GM21737 (cell line): ENCODE data around the gene TTC23.
"Not testable (repeated sequence)": the region's sequence is repeated elsewhere in the genome, so short reads cannot be mapped to it uniquely, and the experiment has no call there.

Experiments used
- ATAC-seq: cut with Tn5 transposase; IDR thresholded peaks from one replicate; pipeline ENCODE4 v1.9.1; 2021; ENCODE audit warnings: mild to moderate bottlenecking, moderate library complexity; ENCODE audit not compliant: unreplicated experiment

The TTC23 gene

GRCh38 chr15:99201408-99202175 lies 47.8 kb downstream of the TTC23 start:
- ATAC-seq = no peak

GRCh38 chr15:99197856-99198255 lies 51.5 kb downstream of the TTC23 start:
- no peak for ATAC-seq

- ATAC-seq = not testable (repeated sequence)
Measured at GRCh38 chr15:99192181-99192580, 57.2 kb downstream of the TTC23 start.

GRCh38 chr15:99187936-99188335 lies 61.4 kb downstream of the TTC23 start:
- no peak for ATAC-seq

- ATAC-seq = no peak
Measured at GRCh38 chr15:99185414-99186130, 63.8 kb downstream of the TTC23 start.

- ATAC-seq = no peak
Measured at GRCh38 chr15:99182791-99183190, 66.6 kb downstream of the TTC23 start.

GRCh38 chr15:99181545-99181971 lies 67.8 kb downstream of the TTC23 start:
- ATAC-seq = no peak

- ATAC-seq = no peak
Measured at GRCh38 chr15:99180964-99181306, 68.4 kb downstream of the TTC23 start.

GRCh38 chr15:99180086-99180963 lies 69.1 kb downstream of the TTC23 start:
- no peak for ATAC-seq

GRCh38 chr15:99177679-99178078 lies 71.7 kb downstream of the TTC23 start:
- ATAC-seq = no peak

- no peak for ATAC-seq
Measured at GRCh38 chr15:99176757-99177156, 72.6 kb downstream of the TTC23 start.

GRCh38 chr15:99174567-99175395 lies 74.6 kb downstream of the TTC23 start:
- ATAC-seq = no peak

GRCh38 chr15:99172989-99173388 lies 76.4 kb downstream of the TTC23 start:
- no peak for ATAC-seq

- no peak for ATAC-seq
Measured at GRCh38 chr15:99172171-99172570, 77.2 kb downstream of the TTC23 start.

GRCh38 chr15:99170476-99171065 lies 78.8 kb downstream of the TTC23 start:
- ATAC-seq = no peak

- ATAC-seq = no peak
Measured at GRCh38 chr15:99169769-99170311, 79.5 kb downstream of the TTC23 start.

GRCh38 chr15:99168601-99169580 lies 80.5 kb downstream of the TTC23 start:
- ATAC-seq = no peak

- peak; percentile 56 for ATAC-seq
Measured at GRCh38 chr15:99167640-99168039, 81.7 kb downstream of the TTC23 start.

GRCh38 chr15:99167201-99167600 lies 82.2 kb downstream of the TTC23 start:
- ATAC-seq = no peak
